ENCODE measurements around the gene SPATA25. TPM values are rescaled to one million over a fixed set of nuclear protein-coding genes. Genes with fewer than 3 reads are reported as not detected.

The SPATA25 gene
- total and polyA plus RNA-seq, 4 donors, result 0.77 to 3.8 (median 1.6) TPM

GRCh38 chr20:45909336-45909808, 21.9 kb upstream of the SPATA25 start:
- WGBS, 2 donors, result 85 to 89% methylated on average over 12 of the region's 12 CpGs
- Histone ChIP-seq H3K27ac (ENCODE audit: low read depth in 1 of 2, low read length in 1 of 2) (no peak overlapping the region), H3K4me3 (no peak overlapping the region), H3K4me1 (ENCODE audit: control insufficient read depth in 5 of 5, insufficient read depth in 5 of 5, low read length in 5 of 5) (peaks cover 0 to 12% (median 4%) of the 10 kb centered on the region in 5 donors), H3K9ac (ENCODE audit: insufficient read depth in 1 of 2, low read length in 2 of 2) (no peak overlapping the region), H3K36me3 (ENCODE audit: control insufficient read depth in 4 of 4, insufficient read depth in 4 of 4, low read length in 4 of 4) (peaks cover 0 to 9% (median under 1%) of the 10 kb centered on the region in 4 donors), H3K27me3 (ENCODE audit: control insufficient read depth in 3 of 3, insufficient read depth in 3 of 3, low read length in 2 of 3) (no peaks in the 10 kb centered on the region), H3K9me3 (ENCODE audit: control insufficient read depth in 4 of 4, insufficient read depth in 3 of 4, low read length in 3 of 4) (no peaks in the 10 kb centered on the region)
- no peak for TF ChIP-seq CTCF (IDR thresholded peaks at IDR 0.05; ENCODE audit: control extremely low read depth, extremely low read depth)
- DNase-seq, result no peak
- no peak for ATAC-seq (ENCODE audit: insufficient read depth, low FRiP score)

- no peak overlapping the region for H3K27ac ChIP-seq (ENCODE audit: low read depth in 1 of 2, low read length in 1 of 2)
- no peak overlapping the region for H3K9ac ChIP-seq (ENCODE audit: insufficient read depth in 1 of 2, low read length in 2 of 2)
- peaks cover 0 to 12% (median under 1%) of the 10 kb centered on the region in 4 donors for H3K36me3 ChIP-seq (ENCODE audit: control insufficient read depth in 4 of 4, insufficient read depth in 4 of 4, low read length in 4 of 4)
- WGBS, 2 donors, result 95 to 96% methylated on average over 2 of the region's 2 CpGs
- peaks cover 0 to 12% (median 4%) of the 10 kb centered on the region in 5 donors for H3K4me1 ChIP-seq (ENCODE audit: control insufficient read depth in 5 of 5, insufficient read depth in 5 of 5, low read length in 5 of 5)
- DNase-seq (no peak), ATAC-seq (ENCODE audit: insufficient read depth, low FRiP score) (no peak)
- TF ChIP-seq CTCF (IDR thresholded peaks at IDR 0.05; ENCODE audit: control extremely low read depth, extremely low read depth), result no peak
- no peaks in the 10 kb centered on the region for H3K27me3 ChIP-seq (ENCODE audit: control insufficient read depth in 3 of 3, insufficient read depth in 3 of 3, low read length in 2 of 3)
- no peak overlapping the region for H3K4me3 ChIP-seq
- no peaks in the 10 kb centered on the region for H3K9me3 ChIP-seq (ENCODE audit: control insufficient read depth in 4 of 4, insufficient read depth in 3 of 4, low read length in 3 of 4)
These were observed 20.7 kb upstream of the SPATA25 start for GRCh38 chr20:45908084-45908483.

GRCh38 chr20:45907219-45907948, 20.0 kb upstream of the SPATA25 start:
- ATAC-seq (ENCODE audit: insufficient read depth, low FRiP score) (no peak), DNase-seq (no peak)
- TF ChIP-seq CTCF (IDR thresholded peaks at IDR 0.05; ENCODE audit: control extremely low read depth, extremely low read depth), result no peak
- H3K27me3 ChIP-seq (ENCODE audit: control insufficient read depth in 3 of 3, insufficient read depth in 3 of 3, low read length in 2 of 3), result no peaks in the 10 kb centered on the region
- no peak overlapping the region for H3K4me3 ChIP-seq
- 95 to 98% methylated on average over 17 of the region's 17 CpGs for WGBS, 2 donors
- peaks cover 0 to 12% (median 3%) of the 10 kb centered on the region in 5 donors for H3K4me1 ChIP-seq (ENCODE audit: control insufficient read depth in 5 of 5, insufficient read depth in 5 of 5, low read length in 5 of 5)
- H3K9me3 ChIP-seq (ENCODE audit: control insufficient read depth in 4 of 4, insufficient read depth in 3 of 4, low read length in 3 of 4), result no peaks in the 10 kb centered on the region
- H3K27ac ChIP-seq (ENCODE audit: low read depth in 1 of 2, low read length in 1 of 2), result no peak overlapping the region
- H3K9ac ChIP-seq (ENCODE audit: insufficient read depth in 1 of 2, low read length in 2 of 2), result no peak overlapping the region
- H3K36me3 ChIP-seq (ENCODE audit: control insufficient read depth in 4 of 4, insufficient read depth in 4 of 4, low read length in 4 of 4), result peaks cover 0 to 12% (median 2%) of the 10 kb centered on the region in 4 donors
